ENCODE results near the gene RPP40. TPM values are rescaled to one million over a fixed set of nuclear protein-coding genes. Genes with fewer than 3 reads are reported as not detected.
A peak's percentile ranks its signal among the peaks of the same experiment; 100 is the strongest.

RPP40 gene
- total RNA-seq, 1 donor from 2014 or later: 8.5 TPM

GRCh38 chr6:5031150-5031549, 27.3 kb upstream of the RPP40 start:
- H3K4me3 ChIP-seq (ENCODE audit: low read depth, low read length): no peak overlapping the region
- TF ChIP-seq CTCF (conservative IDR thresholded peaks at IDR 0.05; ENCODE audit: low read depth, low read length): no peak
- no peak for DNase-seq (ENCODE audit: low read depth)

- peak; percentile 77 for TF ChIP-seq CTCF (conservative IDR thresholded peaks at IDR 0.05; ENCODE audit: low read depth, low read length)
These were observed 26.8 kb upstream of the RPP40 start for GRCh38 chr6:5030596-5031136.

GRCh38 chr6:5029609-5030008, 25.8 kb upstream of the RPP40 start:
- TF ChIP-seq CTCF (conservative IDR thresholded peaks at IDR 0.05; ENCODE audit: low read depth, low read length): no peak
- DNase-seq (ENCODE audit: low read depth): no peak
- H3K4me3 ChIP-seq (ENCODE audit: low read depth, low read length): no peak overlapping the region

More at GRCh38 chr6:5030596-5031136, 26.8 kb upstream of the RPP40 start:
- peak; percentile 33 for DNase-seq (ENCODE audit: low read depth)
- no peak overlapping the region for H3K4me3 ChIP-seq (ENCODE audit: low read depth, low read length)

GRCh38 chr6:5028921-5029320, 25.1 kb upstream of the RPP40 start:
- DNase-seq (ENCODE audit: low read depth): no peak
- no peak for TF ChIP-seq CTCF (conservative IDR thresholded peaks at IDR 0.05; ENCODE audit: low read depth, low read length)
- H3K4me3 ChIP-seq (ENCODE audit: low read depth, low read length): no peak overlapping the region

- no peak for DNase-seq (ENCODE audit: low read depth)
- no peak for TF ChIP-seq CTCF (conservative IDR thresholded peaks at IDR 0.05; ENCODE audit: low read depth, low read length)
- no peak overlapping the region for H3K4me3 ChIP-seq (ENCODE audit: low read depth, low read length)
These were observed 24.5 kb upstream of the RPP40 start for GRCh38 chr6:5028301-5028700.

- TF ChIP-seq CTCF (conservative IDR thresholded peaks at IDR 0.05; ENCODE audit: low read depth, low read length): peak; percentile 13
- no peak for DNase-seq (ENCODE audit: low read depth)
- H3K4me3 ChIP-seq (ENCODE audit: low read depth, low read length): peak overlapping the region; percentile 66
These were observed 22.3 kb upstream of the RPP40 start for GRCh38 chr6:5025911-5026819.

All from epithelial cell of proximal tubule (primary cell).